Neural cell (in vitro differentiated cells): ENCODE measurements around the gene MIF. TPM values are rescaled to one million over a fixed set of nuclear protein-coding genes. Genes with fewer than 3 reads are reported as not detected.

Source experiments
- H2AFZ ChIP-seq: fragments of 200-600, 300-800 bp; sonication (generic), shearing (Covaris generic); 2 replicates; pipeline ENCODE4 v1.6.0; 2014; ENCODE audit warnings: low read depth, mild to moderate bottlenecking, antibody characterized with exemption, low read length, moderate library complexity
- H3F3A ChIP-seq: fragments of 200-600 bp; shearing (Covaris generic); 2 replicates; pipeline ENCODE4 v1.6.1; 2016; ENCODE audit warnings: mild to moderate bottlenecking, moderate library complexity, mixed read lengths, antibody characterized with exemption, low read length; ENCODE audit not compliant: insufficient read depth, poor library complexity, severe bottlenecking
- H3K27ac ChIP-seq: fragments of 200-600, 300-800 bp; sonication (generic), shearing (Covaris generic); 2 replicates; pipeline ENCODE4 v1.5.1; 2014; ENCODE audit warnings: mild to moderate bottlenecking, low read length, moderate library complexity
- H3K27me3 ChIP-seq: fragments of 300-800, 200-600 bp; sonication (generic), shearing (Covaris generic); 2 replicates; pipeline ENCODE4 v1.6.0; 2014; ENCODE audit warnings: mild to moderate bottlenecking, low read depth, low read length, moderate library complexity; ENCODE audit not compliant: insufficient read depth
- H3K36me3 ChIP-seq: fragments of 300-800, 200-600 bp; sonication (generic), shearing (Covaris generic); 2 replicates; pipeline ENCODE4 v1.5.1; 2014; ENCODE audit warnings: mild to moderate bottlenecking, antibody characterized with exemption, low read length, moderate library complexity; ENCODE audit not compliant: insufficient read depth
- H3K4me2 ChIP-seq: fragments of 300-800, 200-600 bp; sonication (generic), shearing (Covaris generic); 2 replicates; pipeline ENCODE4 v1.6.0; 2014; ENCODE audit warnings: mild to moderate bottlenecking, low read length
- H3K4me3 ChIP-seq: fragments of 300-800, 200-600 bp; sonication (generic), shearing (Covaris generic); 2 replicates; pipeline ENCODE4 v1.5.1; 2014; ENCODE audit warnings: mild to moderate bottlenecking, low read length, moderate library complexity
- H3K79me2 ChIP-seq: fragments of 200-600 bp; shearing (Covaris generic); replicated peaks from 2 replicates; pipeline ENCODE4 v1.6.0; 2014; ENCODE audit warnings: mild to moderate bottlenecking, low read length, moderate library complexity; ENCODE audit not compliant: insufficient read depth
- H3K9ac ChIP-seq: fragments of 300-800, 200-600 bp; sonication (generic), shearing (Covaris generic); 2 replicates; pipeline ENCODE4 v1.6.1; 2016; ENCODE audit warnings: mild to moderate bottlenecking, low read length, mixed read lengths
- H3K9me2 ChIP-seq: fragments of 200-600 bp; shearing (Covaris generic); 2 replicates; pipeline ENCODE4 v1.6.1; 2016; ENCODE audit warnings: mild to moderate bottlenecking, low read length, mixed read lengths; ENCODE audit not compliant: insufficient read depth
- H3K9me3 ChIP-seq: fragments of 200-600, 300-800 bp; sonication (generic), shearing (Covaris generic); 2 replicates; pipeline ENCODE4 v1.6.1; 2016; ENCODE audit warnings: mild to moderate bottlenecking, mixed run types, low read length, moderate library complexity, mixed read lengths
- H4K20me1 ChIP-seq: fragments of 200-600 bp; shearing (Covaris generic); 2 replicates; pipeline ENCODE4 v1.6.1; 2016; ENCODE audit warnings: mild to moderate bottlenecking, mixed run types; ENCODE audit not compliant: insufficient read depth
- CTCF ChIP-seq: fragments of 450-650 bp; IDR thresholded peaks from 2 replicates; pipeline ENCODE4 v1.5.1; 2014; ENCODE audit warnings: antibody characterized with exemption, mild to moderate bottlenecking, moderate library complexity; ENCODE audit not compliant: poor library complexity, severe bottlenecking
- EP300 ChIP-seq: fragments of 450-650 bp; conservative IDR thresholded peaks from 2 replicates; pipeline ENCODE4 v1.6.1; 2014; ENCODE audit warnings: antibody characterized with exemption, mild to moderate bottlenecking, moderate library complexity; ENCODE audit not compliant: poor library complexity, severe bottlenecking
- EZH2 ChIP-seq: fragments of 200-600, 300-800 bp; shearing (Covaris generic), sonication (generic); IDR thresholded peaks from 2 replicates; pipeline ENCODE4 v1.6.1; 2014; ENCODE audit warnings: antibody characterized with exemption, low read length, borderline replicate concordance, mild to moderate bottlenecking; ENCODE audit not compliant: insufficient read depth, poor library complexity, severe bottlenecking
- MXI1 ChIP-seq: fragments of 450-650 bp; conservative IDR thresholded peaks from 2 replicates; pipeline ENCODE4 v1.6.1; 2014; ENCODE audit warnings: antibody characterized with exemption, mild to moderate bottlenecking; ENCODE audit not compliant: poor library complexity, severe bottlenecking
- POLR2AphosphoS5 ChIP-seq: IDR thresholded peaks from 2 replicates; pipeline ENCODE4 v1.6.1; 2012
- RAD21 ChIP-seq: fragments of 450-650 bp; conservative IDR thresholded peaks from 2 replicates; pipeline ENCODE4 v1.6.1; 2014; ENCODE audit warnings: antibody characterized with exemption, mild to moderate bottlenecking, moderate library complexity
- SMC3 ChIP-seq: fragments of 450-650 bp; conservative IDR thresholded peaks from 2 replicates; pipeline ENCODE4 v1.6.1; 2014; ENCODE audit warnings: antibody characterized with exemption, mild to moderate bottlenecking, moderate library complexity; ENCODE audit not compliant: poor library complexity
- TAF1 ChIP-seq: IDR thresholded peaks from 2 replicates; pipeline ENCODE4 v1.6.1; 2012; ENCODE audit warnings: low read depth
- polyA plus RNA-seq: library from polyadenylated mRNA; depleted of rRNA; stranded (reverse); fragments of >200 nt; gene quantifications from 2 replicates; pipeline ENCODE4 v1.2.3, GENCODE V29; 2014
- TF ChIP-seq, protein P1 (sequence below): IDR thresholded peaks from 2 replicates; pipeline ENCODE4 v1.6.1; 2012; ENCODE audit warnings: borderline replicate concordance

MIF gene
- polyA plus RNA-seq, 1 donor from 2014 or later, result 369 TPM

- Histone ChIP-seq H3K36me3 (no peaks in the 10 kb centered on the region), H3K27ac (no peak overlapping the region), H2AFZ (no peak overlapping the region), H3K9ac (no peak overlapping the region), H3K4me3 (no peak overlapping the region), H3K79me2 (no peaks in the 10 kb centered on the region), H3K9me2 (no peaks in the 10 kb centered on the region), H3K9me3 (no peaks in the 10 kb centered on the region), H3K4me2 (no peak overlapping the region), H3F3A (no peaks in the 10 kb centered on the region), H3K27me3 (no peaks in the 10 kb centered on the region), H4K20me1 (no peaks in the 10 kb centered on the region)
- TF ChIP-seq POLR2AphosphoS5, result no peak
- no peak for TF ChIP-seq SMC3
- no peak for TF ChIP-seq MXI1
- TF ChIP-seq RAD21, result no peak
- TF ChIP-seq EZH2, result no peak
- TF ChIP-seq, protein P1, sequence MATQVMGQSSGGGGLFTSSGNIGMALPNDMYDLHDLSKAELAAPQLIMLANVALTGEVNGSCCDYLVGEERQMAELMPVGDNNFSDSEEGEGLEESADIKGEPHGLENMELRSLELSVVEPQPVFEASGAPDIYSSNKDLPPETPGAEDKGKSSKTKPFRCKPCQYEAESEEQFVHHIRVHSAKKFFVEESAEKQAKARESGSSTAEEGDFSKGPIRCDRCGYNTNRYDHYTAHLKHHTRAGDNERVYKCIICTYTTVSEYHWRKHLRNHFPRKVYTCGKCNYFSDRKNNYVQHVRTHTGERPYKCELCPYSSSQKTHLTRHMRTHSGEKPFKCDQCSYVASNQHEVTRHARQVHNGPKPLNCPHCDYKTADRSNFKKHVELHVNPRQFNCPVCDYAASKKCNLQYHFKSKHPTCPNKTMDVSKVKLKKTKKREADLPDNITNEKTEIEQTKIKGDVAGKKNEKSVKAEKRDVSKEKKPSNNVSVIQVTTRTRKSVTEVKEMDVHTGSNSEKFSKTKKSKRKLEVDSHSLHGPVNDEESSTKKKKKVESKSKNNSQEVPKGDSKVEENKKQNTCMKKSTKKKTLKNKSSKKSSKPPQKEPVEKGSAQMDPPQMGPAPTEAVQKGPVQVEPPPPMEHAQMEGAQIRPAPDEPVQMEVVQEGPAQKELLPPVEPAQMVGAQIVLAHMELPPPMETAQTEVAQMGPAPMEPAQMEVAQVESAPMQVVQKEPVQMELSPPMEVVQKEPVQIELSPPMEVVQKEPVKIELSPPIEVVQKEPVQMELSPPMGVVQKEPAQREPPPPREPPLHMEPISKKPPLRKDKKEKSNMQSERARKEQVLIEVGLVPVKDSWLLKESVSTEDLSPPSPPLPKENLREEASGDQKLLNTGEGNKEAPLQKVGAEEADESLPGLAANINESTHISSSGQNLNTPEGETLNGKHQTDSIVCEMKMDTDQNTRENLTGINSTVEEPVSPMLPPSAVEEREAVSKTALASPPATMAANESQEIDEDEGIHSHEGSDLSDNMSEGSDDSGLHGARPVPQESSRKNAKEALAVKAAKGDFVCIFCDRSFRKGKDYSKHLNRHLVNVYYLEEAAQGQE, result no peak
- no peak for TF ChIP-seq TAF1
- no peak for TF ChIP-seq CTCF
- no peak for TF ChIP-seq EP300
Measured at GRCh38 chr22:23882370-23882769, 11.8 kb upstream of the MIF start.

GRCh38 chr22:23883658-23884057, 10.5 kb upstream of the MIF start:
- Histone ChIP-seq H3K27me3 (no peaks in the 10 kb centered on the region), H3F3A (no peaks in the 10 kb centered on the region), H3K79me2 (no peaks in the 10 kb centered on the region), H4K20me1 (no peaks in the 10 kb centered on the region), H3K36me3 (no peaks in the 10 kb centered on the region), H3K9me2 (no peaks in the 10 kb centered on the region), H3K27ac (no peak overlapping the region), H2AFZ (no peak overlapping the region), H3K4me3 (no peak overlapping the region), H3K9me3 (no peaks in the 10 kb centered on the region), H3K9ac (no peak overlapping the region), H3K4me2 (no peak overlapping the region)
- TF ChIP-seq POLR2AphosphoS5 (no peak), SMC3 (no peak), CTCF (no peak), MXI1 (no peak), RAD21 (no peak), TAF1 (no peak), EZH2 (no peak), EP300 (no peak)
- TF ChIP-seq, protein P1, result no peak
